HepG2 (cell line): ENCODE results near the gene GRHL1.

Experiments
- POGK ChIP-seq: sonication (generic); formaldehyde crosslinking; conservative IDR thresholded peaks from 2 replicates; pipeline ENCODE4 v1.8.0; 2022; ENCODE audit warnings: mild to moderate bottlenecking, moderate library complexity, missing genetic modification reagents
- PRDM4 ChIP-seq: sonication (generic); formaldehyde crosslinking; IDR thresholded peaks from 2 replicates; pipeline ENCODE4 v1.9.0; 2021; ENCODE audit warnings: missing genetic modification reagents, borderline replicate concordance
- TP53 ChIP-seq: sonication (generic); formaldehyde crosslinking; conservative IDR thresholded peaks from 2 replicates; pipeline ENCODE4 v1.4.0; 2020; ENCODE audit warnings: missing genetic modification reagents

- TF ChIP-seq PRDM4 (CRISPR knock-in tag) (no peak), TP53 (CRISPR knock-in tag) (no peak), POGK (CRISPR knock-in tag) (no peak)
These were observed 90.2 kb downstream of the GRHL1 start for GRCh38 chr2:10041711-10042110.
